Endothelial cell (in vitro differentiated cells): ENCODE results near the gene KRT14. TPM values are rescaled to one million over a fixed set of nuclear protein-coding genes. Genes with fewer than 3 reads are reported as not detected.
"Not testable (repeated sequence)": the region's sequence is repeated elsewhere in the genome, so short reads cannot be mapped to it uniquely, and the experiment has no call there.

Source experiments
- DNase-seq: peaks from one replicate; pipeline ENCODE4 v3.0.0; 2021; ENCODE audit warnings: low spot score
- H3K27ac Mint-ChIP-seq: one replicate; pipeline ENCODE4 v1.8.0; 2021; ENCODE audit warnings: mixed read lengths, inconsistent platforms; ENCODE audit not compliant: unreplicated experiment
- H3K27me3 Mint-ChIP-seq: one replicate; pipeline ENCODE4 v1.8.0; 2021; ENCODE audit warnings: mild to moderate bottlenecking, moderate library complexity, mixed read lengths, inconsistent platforms; ENCODE audit not compliant: unreplicated experiment
- H3K36me3 Mint-ChIP-seq: one replicate; pipeline ENCODE4 v1.8.0; 2021; ENCODE audit warnings: mild to moderate bottlenecking, low read depth, mixed read lengths, inconsistent platforms; ENCODE audit not compliant: unreplicated experiment
- H3K4me1 Mint-ChIP-seq: one replicate; pipeline ENCODE4 v1.8.0; 2021; ENCODE audit warnings: mild to moderate bottlenecking, mixed read lengths, inconsistent platforms; ENCODE audit not compliant: unreplicated experiment
- H3K4me3 Mint-ChIP-seq: one replicate; pipeline ENCODE4 v1.8.0; 2021; ENCODE audit warnings: mild to moderate bottlenecking, mixed read lengths, inconsistent platforms; ENCODE audit not compliant: unreplicated experiment
- H3K9me3 Mint-ChIP-seq: one replicate; pipeline ENCODE4 v1.8.0; 2021; ENCODE audit warnings: mixed read lengths, inconsistent platforms; ENCODE audit not compliant: unreplicated experiment
- CTCF ChIP-seq: fragments of 200-600 bp; sonication (generic); IDR thresholded peaks from one replicate; pipeline ENCODE4 v1.5.0; 2021; ENCODE audit warnings: antibody characterized with exemption; ENCODE audit not compliant: unreplicated experiment
- total RNA-seq: library from RNA; stranded (reverse); fragmentation: NEBNext Ultra II Directional; extraction: Animal tissue kit (Norgen Biotek cat#: 25700); gene quantifications from one replicate; pipeline ENCODE4 v1.2.1, GENCODE V29; 2021; ENCODE audit not compliant: unreplicated experiment

Gene KRT14
- total RNA-seq, 1 donor from 2014 or later, result not detected

- no peak for DNase-seq
- Mint-ChIP-seq H3K27ac (no peak overlapping the region), H3K36me3 (no peaks in the 10 kb centered on the region), H3K4me3 (no peak overlapping the region), H3K27me3 (peaks cover 9% of the 10 kb centered on the region), H3K9me3 (no peaks in the 10 kb centered on the region), H3K4me1 (no peaks in the 10 kb centered on the region)
- no peak for TF ChIP-seq CTCF
Observed at GRCh38 chr17:41617136-41617535, 30.4 kb upstream of the KRT14 start.

- not testable (repeated sequence) for H3K4me1 Mint-ChIP-seq, H3K9me3 Mint-ChIP-seq, H3K27ac Mint-ChIP-seq, H3K4me3 Mint-ChIP-seq, DNase-seq, H3K36me3 Mint-ChIP-seq, H3K27me3 Mint-ChIP-seq
Observed at GRCh38 chr17:41616486-41616885, 29.8 kb upstream of the KRT14 start.

GRCh38 chr17:41615454-41615853 is 28.8 kb upstream of the KRT14 start:
- no peaks in the 10 kb centered on the region for H3K4me1 Mint-ChIP-seq
- no peaks in the 10 kb centered on the region for H3K9me3 Mint-ChIP-seq
- TF ChIP-seq CTCF, result no peak
- no peaks in the 10 kb centered on the region for H3K36me3 Mint-ChIP-seq
- no peak overlapping the region for H3K4me3 Mint-ChIP-seq
- no peak for DNase-seq
- H3K27ac Mint-ChIP-seq, result no peak overlapping the region
- H3K27me3 Mint-ChIP-seq, result peaks cover 4% of the 10 kb centered on the region

GRCh38 chr17:41614767-41615166 is 28.1 kb upstream of the KRT14 start:
- H3K4me1 Mint-ChIP-seq, H3K36me3 Mint-ChIP-seq, H3K27me3 Mint-ChIP-seq, DNase-seq, H3K4me3 Mint-ChIP-seq, H3K9me3 Mint-ChIP-seq, H3K27ac Mint-ChIP-seq: not testable (repeated sequence)

GRCh38 chr17:41614098-41614497 is 27.4 kb upstream of the KRT14 start:
- DNase-seq, result no peak
- Mint-ChIP-seq H3K4me3 (no peak overlapping the region), H3K9me3 (no peaks in the 10 kb centered on the region), H3K27ac (no peak overlapping the region), H3K27me3 (peaks cover 6% of the 10 kb centered on the region), H3K36me3 (no peaks in the 10 kb centered on the region), H3K4me1 (no peaks in the 10 kb centered on the region)
- no peak for TF ChIP-seq CTCF

GRCh38 chr17:41613277-41614082 is 26.8 kb upstream of the KRT14 start:
- Mint-ChIP-seq H3K4me1 (no peaks in the 10 kb centered on the region), H3K27me3 (peaks cover 6% of the 10 kb centered on the region), H3K36me3 (peaks cover 4% of the 10 kb centered on the region), H3K4me3 (no peak overlapping the region), H3K27ac (no peak overlapping the region), H3K9me3 (no peaks in the 10 kb centered on the region)
- no peak for DNase-seq
- no peak for TF ChIP-seq CTCF

GRCh38 chr17:41612376-41613160 is 25.9 kb upstream of the KRT14 start, which contains the start of gene KRT16:
Gene KRT16, minus strand, starts transcription at chr17:41612767. Its CDS starts 79 bp downstream, at chr17:41612688.
- H3K9me3 Mint-ChIP-seq, H3K4me1 Mint-ChIP-seq, H3K4me3 Mint-ChIP-seq, H3K27me3 Mint-ChIP-seq, H3K27ac Mint-ChIP-seq, DNase-seq, H3K36me3 Mint-ChIP-seq: not testable (repeated sequence)
